ENCODE results near the gene MBD3L1.

The MBD3L1 gene

DNA sequence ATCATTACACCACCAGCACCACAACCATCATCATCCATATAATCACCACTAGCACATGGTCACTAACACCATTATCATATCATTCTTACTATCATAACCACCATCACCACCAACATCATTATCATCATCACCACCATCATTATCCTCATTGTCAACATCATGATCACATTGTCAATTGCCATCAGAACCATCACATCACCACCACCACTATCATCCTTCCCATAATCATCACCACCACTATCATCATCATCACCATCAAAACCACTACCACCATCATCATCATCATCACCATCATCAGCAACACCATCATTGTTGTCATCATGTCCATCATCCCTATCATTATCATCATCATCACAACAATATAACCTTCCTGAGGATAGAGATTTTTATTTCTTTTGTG is 58.1 kb downstream of the MBD3L1 start:
- H3K36me3 ChIP-seq (ENCODE audit: insufficient read depth, low read length), result no peaks in the 10 kb centered on the region
- no peak overlapping the region for H3K4me3 ChIP-seq
- no peak overlapping the region for H3K27ac ChIP-seq
- DNase-seq (ENCODE audit: low read depth, low spot score), result no peak
- TF ChIP-seq EZH2 (IDR thresholded peaks at IDR 0.05) (no peak), FOXP2 (optimal IDR thresholded peaks at IDR 0.05; ENCODE audit: control extremely low read depth, extremely low read length, insufficient read depth) (no peak), POLR2AphosphoS5 (IDR thresholded peaks at IDR 0.05; ENCODE audit: borderline replicate concordance, low read depth, low read length) (no peak)
- H3K9me3 ChIP-seq (ENCODE audit: low read depth, low read length), result no peaks in the 10 kb centered on the region
- H3K9ac ChIP-seq (ENCODE audit: insufficient read length), result no peak overlapping the region

All from SK-N-MC (cell line).